ENCODE measurements around the gene RASGRF2. TPM values are rescaled to one million over a fixed set of nuclear protein-coding genes. Genes with fewer than 3 reads are reported as not detected.

Gene RASGRF2
- total RNA-seq, 4 donors from 2014 or later, result 3.6 to 6.3 (median 4.8) TPM

GRCh38 chr5:80989883-80990282, 29.7 kb downstream of the RASGRF2 start:
- intact Hi-C loops (cut with DNase I; ENCODE audit: low total_unique reads), result no loop called here
- H3K4me1 ChIP-seq, result peaks cover 0 to 4% of the 10 kb centered on the region in 2 donors
- peak overlapping the region in 2 of 4 donors; percentile 2 to 19 for H3K27ac ChIP-seq
- TF ChIP-seq CTCF (IDR thresholded peaks at IDR 0.05 in 4 of 5, conservative IDR thresholded peaks at IDR 0.05 in 1 of 5) (no peak), POLR2A (IDR thresholded peaks at IDR 0.05) (no peak)
- no peaks in the 10 kb centered on the region for H3K9me3 ChIP-seq
- DNase-seq (no peak), ATAC-seq (no peak)
- H3K27me3 ChIP-seq, result no peaks in the 10 kb centered on the region
- H3K4me3 ChIP-seq, result no peak overlapping the region
- H3K36me3 ChIP-seq, result no peaks in the 10 kb centered on the region
- in situ Hi-C loops (cut with MboI; ENCODE audit: low sequenced_read_pairs in 4 of 4), result no loop called here

GRCh38 chr5:80990527-80990926, 30.4 kb downstream of the RASGRF2 start:
- H3K4me1 ChIP-seq, result peaks cover 0 to 4% of the 10 kb centered on the region in 2 donors
- DNase-seq (no peak), ATAC-seq (no peak)
- H3K27ac ChIP-seq, result peak overlapping the region in 2 of 4 donors; percentile 25 to 28
- H3K4me3 ChIP-seq, result no peak overlapping the region
- intact Hi-C loops (cut with DNase I; ENCODE audit: low total_unique reads) (no loop called here), in situ Hi-C loops (cut with MboI; ENCODE audit: low sequenced_read_pairs in 4 of 4) (no loop called here)
- H3K9me3 ChIP-seq, result no peaks in the 10 kb centered on the region
- no peaks in the 10 kb centered on the region for H3K27me3 ChIP-seq
- TF ChIP-seq CTCF (IDR thresholded peaks at IDR 0.05 in 4 of 5, conservative IDR thresholded peaks at IDR 0.05 in 1 of 5) (no peak), POLR2A (IDR thresholded peaks at IDR 0.05) (no peak)
- no peaks in the 10 kb centered on the region for H3K36me3 ChIP-seq

- Histone ChIP-seq H3K36me3 (no peaks in the 10 kb centered on the region), H3K4me3 (no peak overlapping the region), H3K9me3 (no peaks in the 10 kb centered on the region), H3K4me1 (peaks cover 0 to 4% of the 10 kb centered on the region in 2 donors), H3K27me3 (no peaks in the 10 kb centered on the region), H3K27ac (peak overlapping the region in 1 of 4 donors; percentile 25)
- no peak for DNase-seq
- TF ChIP-seq POLR2A (IDR thresholded peaks at IDR 0.05) (no peak), CTCF (IDR thresholded peaks at IDR 0.05 in 4 of 5, conservative IDR thresholded peaks at IDR 0.05 in 1 of 5) (no peak)
- intact Hi-C loops (cut with DNase I; ENCODE audit: low total_unique reads), result no loop called here
- in situ Hi-C loops (cut with MboI; ENCODE audit: low sequenced_read_pairs in 4 of 4), result no loop called here
- no peak for ATAC-seq
Observed at GRCh38 chr5:80990971-80991370, 30.8 kb downstream of the RASGRF2 start.

GRCh38 chr5:80995908-80996307, 35.7 kb downstream of the RASGRF2 start:
- no peak for DNase-seq
- ATAC-seq, result no peak
- H3K27ac ChIP-seq, result no peak overlapping the region
- intact Hi-C loops (cut with DNase I; ENCODE audit: low total_unique reads), result no loop called here
- H3K4me1 ChIP-seq, result no peaks in the 10 kb centered on the region
- TF ChIP-seq POLR2A (IDR thresholded peaks at IDR 0.05), result no peak
- no peak for TF ChIP-seq CTCF (IDR thresholded peaks at IDR 0.05 in 4 of 5, conservative IDR thresholded peaks at IDR 0.05 in 1 of 5)
- no peaks in the 10 kb centered on the region for H3K9me3 ChIP-seq
- H3K36me3 ChIP-seq, result no peaks in the 10 kb centered on the region
- in situ Hi-C loops (cut with MboI; ENCODE audit: low sequenced_read_pairs in 4 of 4), result no loop called here
- H3K27me3 ChIP-seq, result no peaks in the 10 kb centered on the region
- no peak overlapping the region for H3K4me3 ChIP-seq

- Histone ChIP-seq H3K4me3 (no peak overlapping the region), H3K27me3 (no peaks in the 10 kb centered on the region), H3K4me1 (no peaks in the 10 kb centered on the region), H3K9me3 (no peaks in the 10 kb centered on the region), H3K36me3 (no peaks in the 10 kb centered on the region), H3K27ac (peak overlapping the region in 2 of 4 donors; percentile 14 to 22)
- intact Hi-C loops (cut with DNase I; ENCODE audit: low total_unique reads), result no loop called here
- DNase-seq (no peak), ATAC-seq (no peak)
- in situ Hi-C loops (cut with MboI; ENCODE audit: low sequenced_read_pairs in 4 of 4), result no loop called here
- TF ChIP-seq CTCF (IDR thresholded peaks at IDR 0.05 in 4 of 5, conservative IDR thresholded peaks at IDR 0.05 in 1 of 5) (no peak), POLR2A (IDR thresholded peaks at IDR 0.05) (no peak)
Observed at GRCh38 chr5:80998590-80998979, 38.4 kb downstream of the RASGRF2 start.
